HepG2 (cell line): ENCODE measurements around the gene NSMF. TPM values are rescaled to one million over a fixed set of nuclear protein-coding genes. Genes with fewer than 3 reads are reported as not detected.

Experiments used
- ARID5B ChIP-seq: IDR thresholded peaks from 2 replicates; pipeline ENCODE4 v1.4.0; 2020; ENCODE audit warnings: mild to moderate bottlenecking, missing genetic modification reagents
- BCLAF1 ChIP-seq: fragments of 450-650 bp; IDR thresholded peaks from 2 replicates; pipeline ENCODE4 v1.6.1; 2017; ENCODE audit warnings: mild to moderate bottlenecking
- KAT8 ChIP-seq: IDR thresholded peaks from 2 replicates; pipeline ENCODE4 v1.6.1; 2016; ENCODE audit warnings: missing genetic modification reagents, missing compliant biosample characterization
- KDM5B ChIP-seq: sonication (generic); formaldehyde crosslinking; IDR thresholded peaks from 2 replicates; pipeline ENCODE4 v1.4.0; 2020; ENCODE audit warnings: missing genetic modification reagents, mild to moderate bottlenecking, borderline replicate concordance
- MAFK ChIP-seq, 2 experiments: IDR thresholded peaks in 1 of 2; conservative IDR thresholded peaks in 1 of 2; 2 replicates each; pipeline ENCODE4 v1.6.1; 2011; ENCODE audit warnings: improper control_type of control experiment in 2 of 2, low read length in 2 of 2
- POLR2AphosphoS2 ChIP-seq: IDR thresholded peaks from 2 replicates; pipeline ENCODE4 v1.6.1; 2011; ENCODE audit warnings: low read depth, low read length, improper control_type of control experiment
- PRPF4 ChIP-seq: fragments of 200-400 bp; formaldehyde crosslinking; IDR thresholded peaks from 2 replicates; pipeline ENCODE4 v1.6.1; 2016; ENCODE audit warnings: low read length, low read depth; ENCODE audit not compliant: poor library complexity, severe bottlenecking
- PTBP1 ChIP-seq: fragments of 200-400 bp; formaldehyde crosslinking; IDR thresholded peaks from 2 replicates; pipeline ENCODE4 v1.6.1; 2018; ENCODE audit warnings: low read length, low read depth; ENCODE audit not compliant: poor library complexity, severe bottlenecking
- SPEN ChIP-seq: sonication (generic); formaldehyde crosslinking; IDR thresholded peaks from 2 replicates; pipeline ENCODE4 v1.5.1; 2020; ENCODE audit warnings: low read depth, mild to moderate bottlenecking, missing genetic modification reagents
- TEAD3 ChIP-seq: optimal IDR thresholded peaks from 2 replicates; pipeline ENCODE3; 2016; ENCODE audit warnings: borderline replicate concordance
- TRIM24 ChIP-seq: sonication (generic); formaldehyde crosslinking; IDR thresholded peaks from 2 replicates; pipeline ENCODE4 v1.8.0; 2022; ENCODE audit warnings: mild to moderate bottlenecking, missing genetic modification reagents
- ZMAT3 ChIP-seq: sonication (generic); formaldehyde crosslinking; conservative IDR thresholded peaks from 2 replicates; pipeline ENCODE4 v1.7.0; 2021; ENCODE audit warnings: missing genetic modification reagents
- ZNF3 ChIP-seq: IDR thresholded peaks from 2 replicates; pipeline ENCODE4 v1.7.0; 2017; ENCODE audit warnings: inconsistent platforms
- ZNF749 ChIP-seq: sonication (generic); formaldehyde crosslinking; IDR thresholded peaks from 2 replicates; pipeline ENCODE4 v1.8.0; 2022; ENCODE audit warnings: mild to moderate bottlenecking, missing genetic modification reagents, moderate library complexity, borderline replicate concordance
- polyA plus RNA-seq, 8 experiments: library from polyadenylated mRNA; depleted of rRNA in 3 of 8; stranded (reverse) in 7 of 8; unstranded in 1 of 8; fragments of >200 nt; fragmentation: Illumina TruSeq in 4 of 8; extraction: Trizol in 4 of 8; gene quantifications; 2 replicates each; pipeline versions ENCODE4 v1.2.1 to v1.2.3, GENCODE V29; 2011 to 2016; ENCODE audit warnings: low read depth in 4 of 8, missing spikeins in 1 of 8, mixed read lengths in 1 of 8; ENCODE audit not compliant: insufficient read depth in 1 of 8
- total RNA-seq, 5 experiments: library from RNA; depleted of rRNA; stranded (reverse); fragments of >200 nt; fragmentation: Illumina TruSeq; extraction: Trizol; gene quantifications; 2 replicates each; pipeline ENCODE4 v1.2.3, GENCODE V29; 2016; ENCODE audit warnings: low read depth in 1 of 5
- TF ChIP-seq, protein P1 (sequence below): IDR thresholded peaks from 2 replicates; pipeline ENCODE4 v1.6.1; 2012; ENCODE audit warnings: low read length, improper control_type of control experiment
- TF ChIP-seq, protein P2 (sequence below): IDR thresholded peaks from 2 replicates; pipeline ENCODE4 v1.6.1; 2012; ENCODE audit warnings: inconsistent platforms

The NSMF gene
- total and polyA plus RNA-seq, 2 of the 13 experiments (the other 11 are each of a cell fraction or from before 2014, with no cell fraction given) = 44.3 to 183 TPM

GRCh38 chr9:137478962-137479861 lies 20.1 kb upstream of the NSMF start (continued):
- no peak for TF ChIP-seq PRPF4
- TF ChIP-seq BCLAF1 = no peak
- no peak for TF ChIP-seq MAFK (conservative IDR thresholded peaks at IDR 0.05 in 1 of 2, IDR thresholded peaks at IDR 0.05 in 1 of 2; ENCODE audit: low read length in 2 of 2)
- TF ChIP-seq ZMAT3 (CRISPR knock-in tag) = peak; percentile 79
- TF ChIP-seq, protein P1, sequence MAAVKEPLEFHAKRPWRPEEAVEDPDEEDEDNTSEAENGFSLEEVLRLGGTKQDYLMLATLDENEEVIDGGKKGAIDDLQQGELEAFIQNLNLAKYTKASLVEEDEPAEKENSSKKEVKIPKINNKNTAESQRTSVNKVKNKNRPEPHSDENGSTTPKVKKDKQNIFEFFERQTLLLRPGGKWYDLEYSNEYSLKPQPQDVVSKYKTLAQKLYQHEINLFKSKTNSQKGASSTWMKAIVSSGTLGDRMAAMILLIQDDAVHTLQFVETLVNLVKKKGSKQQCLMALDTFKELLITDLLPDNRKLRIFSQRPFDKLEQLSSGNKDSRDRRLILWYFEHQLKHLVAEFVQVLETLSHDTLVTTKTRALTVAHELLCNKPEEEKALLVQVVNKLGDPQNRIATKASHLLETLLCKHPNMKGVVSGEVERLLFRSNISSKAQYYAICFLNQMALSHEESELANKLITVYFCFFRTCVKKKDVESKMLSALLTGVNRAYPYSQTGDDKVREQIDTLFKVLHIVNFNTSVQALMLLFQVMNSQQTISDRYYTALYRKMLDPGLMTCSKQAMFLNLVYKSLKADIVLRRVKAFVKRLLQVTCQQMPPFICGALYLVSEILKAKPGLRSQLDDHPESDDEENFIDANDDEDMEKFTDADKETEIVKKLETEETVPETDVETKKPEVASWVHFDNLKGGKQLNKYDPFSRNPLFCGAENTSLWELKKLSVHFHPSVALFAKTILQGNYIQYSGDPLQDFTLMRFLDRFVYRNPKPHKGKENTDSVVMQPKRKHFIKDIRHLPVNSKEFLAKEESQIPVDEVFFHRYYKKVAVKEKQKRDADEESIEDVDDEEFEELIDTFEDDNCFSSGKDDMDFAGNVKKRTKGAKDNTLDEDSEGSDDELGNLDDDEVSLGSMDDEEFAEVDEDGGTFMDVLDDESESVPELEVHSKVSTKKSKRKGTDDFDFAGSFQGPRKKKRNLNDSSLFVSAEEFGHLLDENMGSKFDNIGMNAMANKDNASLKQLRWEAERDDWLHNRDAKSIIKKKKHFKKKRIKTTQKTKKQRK = no peak
- peak; percentile 65; the same call in 1 of the 2 replicates for TF ChIP-seq KDM5B
- TF ChIP-seq POLR2AphosphoS2 = no peak
- no peak for TF ChIP-seq ARID5B (CRISPR knock-in tag)
- TF ChIP-seq ZNF3 (CRISPR knock-in tag) = no peak
- TF ChIP-seq, protein P2, sequence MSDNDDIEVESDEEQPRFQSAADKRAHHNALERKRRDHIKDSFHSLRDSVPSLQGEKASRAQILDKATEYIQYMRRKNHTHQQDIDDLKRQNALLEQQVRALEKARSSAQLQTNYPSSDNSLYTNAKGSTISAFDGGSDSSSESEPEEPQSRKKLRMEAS = peak; percentile 24
- 0 out of 2 replicates have a peak, but pooled peaks have one; percentile 16 for TF ChIP-seq SPEN (CRISPR knock-in tag)
- TF ChIP-seq PTBP1 = no peak
- no peak for TF ChIP-seq ZNF749 (CRISPR knock-in tag)
- no peak for TF ChIP-seq TRIM24
- no peak for TF ChIP-seq KAT8
- TF ChIP-seq TEAD3 (CRISPR knock-in tag) = peak; percentile 46
